AG04450 (cell line): ENCODE measurements around the gene GNA12. TPM values are rescaled to one million over a fixed set of nuclear protein-coding genes. Genes with fewer than 3 reads are reported as not detected.

Experiments used
- CTCF ChIA-PET: fragments of 300-600, 350-600 bp; formaldehyde crosslinking; extraction: SDS; loops from one replicate; lab custom pipeline; 2022; ENCODE audit warnings: antibody characterized with exemption, inconsistent platforms; lab: Charles Lee
- POLR2A ChIA-PET: fragments of 350-600 bp; formaldehyde crosslinking; extraction: SDS; loops from one replicate; lab custom pipeline; 2021; ENCODE audit warnings: antibody characterized with exemption, inconsistent platforms; lab: Yijun Ruan, JAX
- DNase-seq: peaks from one replicate; pipeline ENCODE4 v3.0.0-alpha.2; 2011; ENCODE audit warnings: low read depth, low spot score
- H3K27ac ChIP-seq: one replicate; pipeline ENCODE4 v1.5.1; 2012; ENCODE audit warnings: low read depth, low read length, control low read depth
- H3K27me3 ChIP-seq: one replicate; pipeline ENCODE4 v1.6.0; 2012; ENCODE audit warnings: low read length; ENCODE audit not compliant: control insufficient read depth, insufficient read depth
- H3K4me3 ChIP-seq: 2 replicates; pipeline ENCODE4 v1.5.1; 2011; ENCODE audit warnings: mild to moderate bottlenecking, low read depth, low read length, control low read depth
- H3K9me3 ChIP-seq: 2 replicates; pipeline ENCODE4 v1.5.1; 2012; ENCODE audit warnings: low read length; ENCODE audit not compliant: control insufficient read depth, insufficient read depth
- polyA plus RNA-seq: library from polyadenylated mRNA; depleted of rRNA; stranded (reverse); fragments of >200 nt; gene quantifications from 2 replicates; pipeline ENCODE4 v1.2.3, GENCODE V29; 2011
- TF ChIP-seq, protein P1 (sequence below): IDR thresholded peaks from 2 replicates; pipeline ENCODE4 v1.5.1; 2011; ENCODE audit warnings: low read depth, low read length, control low read depth, inconsistent platforms

The GNA12 gene
- polyA plus RNA-seq, 1 experiment: 97.4 TPM

GRCh38 chr7:2869981-2870380 lies 25.9 kb upstream of the GNA12 start:
- H3K9me3 ChIP-seq: no peaks in the 10 kb centered on the region; the same call in 1 of the 2 replicates
- no peaks in the 10 kb centered on the region for H3K27me3 ChIP-seq
- no peak for DNase-seq
- ChIA-PET POLR2A (no interaction called here), CTCF (no interaction called here)
- no peak overlapping the region for H3K4me3 ChIP-seq
- peak overlapping the region; percentile 11 for H3K27ac ChIP-seq
- TF ChIP-seq, protein P1, sequence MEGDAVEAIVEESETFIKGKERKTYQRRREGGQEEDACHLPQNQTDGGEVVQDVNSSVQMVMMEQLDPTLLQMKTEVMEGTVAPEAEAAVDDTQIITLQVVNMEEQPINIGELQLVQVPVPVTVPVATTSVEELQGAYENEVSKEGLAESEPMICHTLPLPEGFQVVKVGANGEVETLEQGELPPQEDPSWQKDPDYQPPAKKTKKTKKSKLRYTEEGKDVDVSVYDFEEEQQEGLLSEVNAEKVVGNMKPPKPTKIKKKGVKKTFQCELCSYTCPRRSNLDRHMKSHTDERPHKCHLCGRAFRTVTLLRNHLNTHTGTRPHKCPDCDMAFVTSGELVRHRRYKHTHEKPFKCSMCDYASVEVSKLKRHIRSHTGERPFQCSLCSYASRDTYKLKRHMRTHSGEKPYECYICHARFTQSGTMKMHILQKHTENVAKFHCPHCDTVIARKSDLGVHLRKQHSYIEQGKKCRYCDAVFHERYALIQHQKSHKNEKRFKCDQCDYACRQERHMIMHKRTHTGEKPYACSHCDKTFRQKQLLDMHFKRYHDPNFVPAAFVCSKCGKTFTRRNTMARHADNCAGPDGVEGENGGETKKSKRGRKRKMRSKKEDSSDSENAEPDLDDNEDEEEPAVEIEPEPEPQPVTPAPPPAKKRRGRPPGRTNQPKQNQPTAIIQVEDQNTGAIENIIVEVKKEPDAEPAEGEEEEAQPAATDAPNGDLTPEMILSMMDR: no peak

- Histone ChIP-seq H3K27me3 (no peaks in the 10 kb centered on the region), H3K4me3 (no peak overlapping the region), H3K27ac (no peak overlapping the region), H3K9me3 (no peaks in the 10 kb centered on the region; the same call in 1 of the 2 replicates)
- ChIA-PET POLR2A (no interaction called here), CTCF (interaction anchor here (0.6 to 3.3 kb wide), 3 partner anchors 10 to 298 kb away, joined by 4 to 26 read pairs (median 4); no protein-coding TSS in a partner anchor)
- no peak for DNase-seq
- TF ChIP-seq, protein P1: no peak
These were observed 22.5 kb upstream of the GNA12 start for GRCh38 chr7:2866601-2867000.

- CTCF ChIA-PET: interaction anchor here (0.6 to 3.3 kb wide), 42 partner anchors 8 to 1766 kb away, joined by 3 to 26 read pairs (median 4); no protein-coding TSS in a partner anchor
- TF ChIP-seq, protein P1: peak; percentile 91
- H3K27me3 ChIP-seq: no peaks in the 10 kb centered on the region
- no peaks in the 10 kb centered on the region; the same call in 1 of the 2 replicates for H3K9me3 ChIP-seq
- DNase-seq: peak; percentile 42
- no peak overlapping the region for H3K27ac ChIP-seq
- H3K4me3 ChIP-seq: no peak overlapping the region
- POLR2A ChIA-PET: interaction anchor here (0.6 kb wide), 1 partner anchor 111 kb away, joined by 3 read pairs; no protein-coding TSS in a partner anchor
These were observed 21.0 kb upstream of the GNA12 start for GRCh38 chr7:2864999-2865670.

DNA sequence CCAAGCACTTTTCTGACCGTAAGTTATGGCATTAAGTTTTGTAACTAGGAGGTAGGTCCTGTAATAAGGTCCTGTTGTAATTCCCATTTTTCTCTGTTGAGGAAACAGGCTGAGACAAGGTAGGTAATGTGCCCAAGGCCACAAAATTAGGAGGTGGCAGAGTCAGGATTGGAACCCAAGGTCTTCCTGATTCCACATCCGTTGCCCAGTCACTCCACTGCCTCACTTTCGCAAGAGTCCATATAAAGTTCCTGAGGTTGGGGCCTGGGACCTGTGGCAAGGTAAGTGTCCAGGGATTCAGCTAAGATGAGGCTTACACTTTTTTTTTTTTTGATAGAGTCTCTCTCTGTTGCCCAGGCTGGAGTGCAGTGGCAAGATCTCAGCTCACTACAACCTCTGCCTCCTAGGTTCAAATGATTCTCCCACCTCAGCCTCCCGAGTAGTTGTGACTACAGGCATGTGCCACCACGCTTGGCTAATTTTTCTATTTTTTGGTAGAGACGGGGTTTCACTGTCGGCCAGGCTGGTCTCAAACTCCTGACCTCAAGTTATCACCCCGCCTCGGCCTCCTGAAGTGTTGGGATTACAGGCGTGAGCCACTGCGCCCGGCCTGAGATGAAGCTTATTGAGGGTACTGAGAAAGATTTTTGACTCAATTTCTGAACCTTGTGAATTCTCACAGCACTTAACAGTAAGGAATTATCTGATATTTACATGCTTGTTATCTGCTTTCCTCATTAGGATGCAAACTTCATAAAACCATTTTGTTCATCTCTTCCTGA lies 20.3 kb upstream of the GNA12 start:
- no peak overlapping the region; the same call in 1 of the 2 replicates for H3K4me3 ChIP-seq
- peak overlapping the region; percentile 99 for H3K27ac ChIP-seq
- no peaks in the 10 kb centered on the region for H3K27me3 ChIP-seq
- POLR2A ChIA-PET: interaction anchor here (0.6 kb wide), 1 partner anchor 17 kb away, joined by 15 read pairs; no protein-coding TSS in a partner anchor
- no peaks in the 10 kb centered on the region for H3K9me3 ChIP-seq
- CTCF ChIA-PET: interaction anchor here (0.6 to 3.3 kb wide), 37 partner anchors 8 to 1892 kb away, joined by 3 to 26 read pairs (median 4); no protein-coding TSS in a partner anchor
- TF ChIP-seq, protein P1: no peak
- DNase-seq: no peak
